GM19328 (cell line): Measurements from ENCODE around the gene TOGARAM1.

Source experiments
- ATAC-seq: cut with Tn5 transposase; IDR thresholded peaks from one replicate; pipeline ENCODE4 v1.9.1; 2021; ENCODE audit warnings: mild to moderate bottlenecking, moderate library complexity; ENCODE audit not compliant: unreplicated experiment

TOGARAM1 gene

DNA sequence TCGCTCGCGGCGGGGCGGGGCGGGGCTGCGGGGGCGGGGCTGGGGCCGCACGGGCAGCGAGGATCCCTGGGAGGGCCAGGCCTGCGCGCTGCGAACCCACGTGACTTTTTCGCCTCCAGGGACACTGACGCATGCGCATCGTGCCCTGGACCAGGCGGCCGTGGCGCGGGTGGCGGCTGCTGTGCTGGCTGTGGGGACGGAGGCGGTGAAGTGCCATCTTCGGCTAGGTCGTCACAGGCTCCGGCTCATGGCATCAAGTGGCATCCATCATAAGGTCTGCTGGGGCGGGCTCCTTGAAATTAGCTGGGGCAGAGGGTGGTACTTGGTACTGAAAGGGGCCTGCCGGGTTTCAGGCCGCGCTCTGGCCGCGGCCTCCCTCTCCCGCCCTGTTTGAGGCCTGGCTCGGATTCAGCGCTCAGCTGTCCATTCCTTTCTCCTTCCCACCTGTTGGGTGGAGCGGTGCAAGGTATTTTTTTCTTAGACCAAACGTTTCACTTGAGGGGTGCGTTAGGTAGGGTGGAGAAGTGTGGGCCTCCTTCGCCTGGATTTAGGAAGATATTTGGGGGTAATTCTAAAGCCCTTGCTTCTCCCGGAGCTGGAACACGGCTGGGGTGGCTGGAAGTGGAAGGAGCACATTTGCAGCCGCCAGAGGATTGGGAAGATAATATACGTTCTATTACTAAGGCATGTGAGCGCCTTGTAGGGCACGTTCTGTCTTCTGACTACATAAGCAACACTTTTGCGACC is 122.2 kb downstream of the TOGARAM1 start, which contains the start of gene PRPF39:
Gene PRPF39, plus strand, starts transcription at position 141 of the 747 bp plus-strand sequence. CDS start 11,124 bp downstream, outside the sequence.
- peak; percentile 93 for ATAC-seq

DNA sequence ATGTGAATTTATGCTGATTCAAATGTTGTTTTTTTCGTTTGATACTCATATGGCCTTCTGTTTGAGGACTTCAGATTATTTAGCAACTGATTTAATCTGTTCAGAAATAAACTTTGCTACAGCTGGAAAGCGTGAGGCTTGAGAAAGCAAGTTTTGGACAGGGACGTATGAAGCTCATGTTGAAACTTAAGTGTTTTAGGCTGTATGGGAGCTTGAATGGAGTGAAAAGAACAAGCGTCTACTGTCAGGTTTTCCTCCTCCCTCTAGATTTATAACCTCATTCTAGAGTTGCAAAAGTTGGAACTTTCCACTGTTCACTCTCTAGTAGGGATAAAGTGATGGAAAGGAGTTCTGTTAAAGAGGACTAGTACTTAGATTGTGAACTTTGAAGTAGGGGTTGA is 123.0 kb downstream of the TOGARAM1 start:
- no peak for ATAC-seq

DNA sequence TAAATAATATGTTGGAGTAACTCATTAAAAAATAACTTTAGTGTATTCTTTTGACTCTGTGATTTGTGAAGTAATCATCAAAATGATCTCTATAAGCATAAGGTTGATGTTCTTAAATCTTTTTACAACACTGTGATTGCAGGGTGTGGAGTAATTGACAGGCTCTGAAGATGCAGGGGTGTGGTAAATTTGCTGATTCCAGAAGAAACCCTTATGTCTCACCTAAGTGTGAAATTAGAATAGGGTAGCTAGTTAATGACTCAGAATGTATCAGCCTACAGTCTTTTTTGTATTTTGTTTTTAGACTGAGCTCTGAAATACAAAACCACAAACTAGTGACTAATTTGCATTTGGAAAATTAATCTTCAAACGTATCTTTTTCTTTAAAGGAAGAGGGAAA is 127.8 kb downstream of the TOGARAM1 start:
- ATAC-seq: peak; percentile 60

DNA sequence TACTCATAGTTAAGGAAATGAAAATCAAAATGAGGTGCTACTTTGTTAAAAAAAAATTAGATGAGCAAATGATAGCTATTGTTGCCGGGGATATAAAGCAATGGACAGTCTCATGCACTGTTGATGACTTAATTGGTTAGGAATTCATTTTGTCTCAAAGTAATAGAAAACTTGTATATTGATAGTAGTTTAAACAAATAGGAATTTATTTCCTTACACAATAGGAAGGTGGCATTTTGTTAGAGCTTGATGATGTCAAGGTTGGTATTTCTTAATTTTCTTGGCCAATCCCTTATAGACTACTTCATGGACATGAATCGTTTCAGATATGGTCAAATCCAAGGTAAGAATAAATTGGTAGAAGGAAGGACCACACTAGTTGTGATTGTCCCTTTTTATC is 129.7 kb downstream of the TOGARAM1 start:
- no peak for ATAC-seq

DNA sequence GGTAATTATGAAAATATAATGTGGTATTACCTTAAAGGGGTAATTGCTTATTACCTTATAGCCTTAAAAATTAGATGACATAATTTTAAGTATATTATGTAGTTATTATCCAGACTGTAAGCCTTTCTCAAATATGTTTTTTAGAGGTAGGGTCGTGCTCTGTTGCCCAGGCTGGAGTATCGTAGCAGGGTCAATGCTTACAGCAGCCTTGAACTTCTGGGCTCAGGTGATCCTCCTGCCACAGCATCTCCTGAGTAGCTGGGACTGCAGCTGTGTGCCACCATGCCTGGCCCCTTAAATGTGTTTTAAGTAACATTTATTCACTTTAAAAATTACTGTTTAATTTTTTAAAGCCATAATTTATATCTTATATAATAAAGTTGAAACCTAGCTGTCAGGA is 132.3 kb downstream of the TOGARAM1 start:
- ATAC-seq: no peak

DNA sequence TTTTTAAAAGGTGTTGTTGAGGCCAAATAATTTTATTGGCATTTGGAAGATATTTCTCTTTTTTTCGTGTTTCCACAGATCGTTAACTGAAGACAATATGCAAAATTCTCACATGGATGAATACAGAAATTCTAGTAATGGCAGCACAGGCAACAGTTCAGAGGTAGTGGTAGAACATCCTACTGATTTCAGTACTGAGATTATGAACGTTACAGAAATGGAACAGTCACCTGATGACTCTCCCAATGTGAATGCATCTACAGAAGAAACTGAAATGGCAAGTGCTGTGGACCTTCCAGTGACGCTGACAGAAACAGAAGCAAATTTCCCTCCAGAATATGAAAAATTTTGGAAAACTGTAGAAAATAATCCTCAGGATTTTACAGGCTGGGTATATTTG is 133.2 kb downstream of the TOGARAM1 start:
- ATAC-seq: no peak

DNA sequence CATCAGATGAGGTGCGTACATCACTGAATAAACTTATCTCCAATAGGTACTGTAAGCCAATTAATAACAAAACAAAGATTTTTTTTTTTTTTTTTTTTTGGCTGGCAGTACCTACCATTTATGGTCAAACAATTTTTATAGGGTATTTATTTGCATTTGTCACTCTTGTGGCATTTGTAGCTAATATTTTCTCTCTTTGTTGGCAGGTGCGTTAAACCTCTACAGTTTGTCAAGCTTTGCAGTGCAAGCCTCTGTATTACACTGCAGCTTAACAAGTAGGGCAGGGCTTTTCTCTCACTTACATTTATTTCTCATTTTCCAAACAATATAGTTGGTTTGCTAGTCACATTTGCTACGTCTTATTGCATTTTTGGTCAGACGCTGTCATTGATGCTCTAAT is 134.2 kb downstream of the TOGARAM1 start:
- ATAC-seq: no peak

DNA sequence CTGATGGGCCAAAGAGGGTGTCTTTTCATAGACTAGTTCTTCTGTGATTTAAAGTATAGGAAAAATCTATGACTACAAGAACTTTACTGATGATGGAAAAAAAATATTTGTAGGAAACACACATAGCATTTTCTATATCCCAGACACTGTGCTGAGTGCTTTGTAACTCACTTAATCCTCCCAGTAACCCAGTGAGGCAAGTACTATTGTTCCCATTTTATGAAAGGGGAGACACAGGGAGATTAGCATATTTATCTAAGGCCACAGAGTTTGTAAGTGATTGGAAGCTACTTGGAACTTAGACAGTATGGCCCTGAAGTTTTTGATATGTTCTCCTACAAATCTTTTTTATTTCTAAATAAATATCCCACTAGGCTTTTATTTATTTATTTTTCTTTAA is 141.8 kb downstream of the TOGARAM1 start:
- no peak for ATAC-seq

DNA sequence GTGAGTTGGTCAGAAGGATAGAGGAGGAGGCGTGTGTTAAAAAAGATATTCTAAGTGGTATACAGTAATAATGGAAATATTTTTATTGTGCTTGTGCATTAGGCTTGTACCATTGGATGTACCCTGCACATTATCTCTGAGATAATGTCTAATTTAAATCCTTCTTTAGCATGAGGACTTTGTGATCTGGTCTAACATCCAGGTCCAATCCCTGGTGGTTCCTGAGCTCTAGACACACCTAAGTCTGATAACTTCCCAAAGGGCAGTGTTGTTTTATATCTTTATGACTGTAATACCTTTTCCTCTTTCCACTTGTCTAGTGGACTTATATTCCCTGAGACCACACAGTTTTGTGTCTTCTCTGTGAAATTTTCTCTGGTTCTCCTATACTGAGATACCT is 142.6 kb downstream of the TOGARAM1 start:
- ATAC-seq: no peak

DNA sequence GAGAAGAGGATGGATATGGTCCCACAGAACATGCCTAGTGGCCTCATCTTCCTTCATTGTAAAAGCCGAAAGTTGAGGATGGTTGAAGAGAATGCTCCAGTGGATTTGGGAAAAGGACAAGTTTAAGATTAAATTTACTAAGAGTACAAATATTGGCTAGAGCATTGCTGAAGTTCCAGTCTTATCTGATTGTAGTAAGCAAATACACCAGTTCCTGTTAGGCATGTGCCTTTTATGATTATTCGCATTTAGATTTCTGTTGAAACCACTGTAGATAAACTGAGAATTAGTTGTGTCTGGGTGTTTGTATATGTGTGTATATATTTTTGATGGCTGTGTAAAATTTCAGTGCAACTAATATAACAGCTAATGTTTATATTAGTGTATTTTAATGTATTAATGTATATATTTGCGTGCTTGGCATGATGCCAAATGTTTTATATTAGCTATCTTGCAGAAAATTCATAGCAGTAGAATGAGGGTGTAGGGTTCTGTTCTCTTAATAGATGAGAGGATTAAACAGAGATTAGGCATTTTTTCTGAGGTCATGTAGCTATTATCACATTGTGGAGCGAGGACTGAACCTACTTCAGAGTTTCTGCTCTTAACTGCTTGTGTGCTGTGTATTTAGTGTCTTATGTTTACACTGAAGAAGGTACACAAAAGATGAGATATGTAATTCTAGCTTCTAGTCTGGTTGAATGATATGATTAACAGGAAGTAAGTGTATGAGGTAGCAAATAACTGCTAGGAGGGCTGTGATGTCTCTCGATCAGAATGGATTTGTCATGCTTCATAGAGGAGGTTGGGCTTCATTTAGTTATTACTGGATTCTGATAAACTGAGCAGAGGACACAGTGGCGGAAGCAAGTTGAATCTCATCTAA is 151.1 kb downstream of the TOGARAM1 start:
- ATAC-seq: no peak

DNA sequence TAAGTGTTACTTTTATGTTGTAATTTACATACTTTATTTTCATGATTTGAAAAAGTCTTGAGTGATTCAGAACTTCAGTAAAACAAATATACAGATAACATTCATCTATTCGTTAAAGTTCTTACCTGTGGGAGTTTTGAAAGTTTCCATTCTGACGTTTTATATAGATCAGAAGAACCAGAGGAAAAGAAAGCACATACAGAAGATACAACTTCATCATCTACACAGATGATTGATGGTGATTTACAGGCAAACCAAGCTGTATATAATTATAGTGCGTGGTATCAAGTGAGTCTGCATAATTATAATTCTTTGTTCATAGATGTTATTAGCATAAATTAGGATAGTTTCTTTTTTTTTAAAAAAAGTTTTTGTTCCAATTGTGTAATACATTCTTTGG is 152.3 kb downstream of the TOGARAM1 start:
- no peak for ATAC-seq

DNA sequence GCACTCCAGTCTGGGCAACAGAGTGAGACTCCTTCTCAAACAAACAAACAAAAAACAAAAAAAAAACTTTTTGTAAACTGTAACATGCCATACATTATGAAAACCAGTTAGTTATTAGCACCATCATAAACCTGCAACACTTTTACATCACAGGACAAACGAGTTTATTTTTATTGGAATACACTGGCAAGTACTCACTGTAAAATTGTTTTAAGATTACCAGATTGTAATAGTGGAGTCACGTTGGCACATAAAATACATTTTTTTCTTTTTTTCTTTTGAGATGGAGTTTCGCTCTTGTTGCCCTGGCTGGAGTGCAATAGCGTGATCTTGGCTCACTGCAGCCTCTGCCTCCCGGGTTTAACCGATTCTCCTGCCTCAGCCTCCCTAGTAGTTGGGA is 156.6 kb downstream of the TOGARAM1 start:
- ATAC-seq: no peak

DNA sequence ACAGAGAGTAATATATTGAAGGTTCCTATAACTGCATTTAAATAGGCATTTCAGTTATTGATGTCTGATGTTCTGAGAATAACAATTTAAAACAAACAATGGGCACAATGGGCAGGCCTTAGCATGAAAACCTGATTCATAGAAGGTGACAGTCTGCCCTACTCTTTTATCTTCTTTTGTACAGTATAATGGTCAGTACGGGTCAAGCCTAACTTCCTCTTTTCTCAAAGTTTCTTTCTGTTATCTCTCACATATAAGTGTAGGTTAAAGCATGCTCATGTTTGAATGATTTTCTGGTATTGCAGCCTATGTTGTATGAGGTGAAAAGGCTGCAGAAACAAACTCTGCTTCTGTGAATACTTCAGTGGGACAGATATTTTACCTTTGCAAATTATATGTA is 158.1 kb downstream of the TOGARAM1 start:
- ATAC-seq: no peak

DNA sequence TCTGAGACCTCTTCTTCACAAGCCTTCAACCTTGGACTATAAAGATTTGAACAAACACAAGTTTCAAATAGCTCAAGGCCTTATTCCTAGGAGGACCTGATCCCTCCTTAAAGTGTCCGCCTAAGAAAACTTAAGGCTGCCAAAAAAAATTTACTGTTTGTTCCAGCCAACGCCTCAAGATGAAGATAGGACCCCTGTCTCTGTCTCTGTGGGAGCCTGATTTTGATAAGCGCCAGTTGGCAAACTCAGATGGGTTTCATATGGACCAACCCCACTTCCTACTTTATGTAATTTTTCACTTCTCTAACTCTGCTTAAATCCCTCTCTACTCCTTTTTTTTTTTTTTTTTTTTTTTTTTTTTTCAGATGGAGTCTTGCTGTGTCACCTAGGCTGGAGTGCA is 161.3 kb downstream of the TOGARAM1 start:
- ATAC-seq: no peak
